Stimulated activated CD4-positive, alpha-beta T cell treated with anti-CD3 and anti-CD28 coated beads, TNF-alpha, amount 100 ng/mL, for 24 hours (primary cell): ENCODE measurements around the gene KRTAP1-5.
"Not testable (repeated sequence)": the region's sequence is repeated elsewhere in the genome, so short reads cannot be mapped to it uniquely, and the experiment has no call there.

Experiments
- DNase-seq, 3 experiments: peaks; one replicate each; pipeline ENCODE4 v3.0.0-alpha.2; 2020; ENCODE audit warnings: low read depth in 3 of 3

KRTAP1-5 gene

GRCh38 chr17:41004397-41004796 is 22.6 kb downstream of the KRTAP1-5 start:
- DNase-seq = no peak

- no peak for DNase-seq
Measured at GRCh38 chr17:41003926-41004325, 23.1 kb downstream of the KRTAP1-5 start.

GRCh38 chr17:41002814-41003213 is 24.2 kb downstream of the KRTAP1-5 start:
- DNase-seq = no peak

GRCh38 chr17:41001795-41002194 is 25.2 kb downstream of the KRTAP1-5 start:
- no peak for DNase-seq

- not testable (repeated sequence) for DNase-seq
Measured at GRCh38 chr17:40999563-40999962, 27.4 kb downstream of the KRTAP1-5 start, which contains the start of gene KRTAP3-2. Gene KRTAP3-2, minus strand, starts transcription at chr17:40999906. Its CDS starts 53 bp downstream, at chr17:40999853.

- no peak for DNase-seq
Measured at GRCh38 chr17:40997361-40997760, 29.6 kb downstream of the KRTAP1-5 start.

- no peak for DNase-seq
Measured at GRCh38 chr17:40996829-40997228, 30.2 kb downstream of the KRTAP1-5 start.

GRCh38 chr17:40995116-40995515 is 31.9 kb downstream of the KRTAP1-5 start:
- no peak for DNase-seq

- no peak for DNase-seq
Measured at GRCh38 chr17:40993839-40994238, 33.2 kb downstream of the KRTAP1-5 start, which contains the start of gene KRTAP3-3. Gene KRTAP3-3, minus strand, starts transcription at chr17:40994164. Its CDS starts 67 bp downstream, at chr17:40994097.

- DNase-seq = no peak
Measured at GRCh38 chr17:40993084-40993483, 33.9 kb downstream of the KRTAP1-5 start.

GRCh38 chr17:40992666-40993065 is 34.3 kb downstream of the KRTAP1-5 start:
- no peak for DNase-seq

GRCh38 chr17:40986920-40987319 is 40.1 kb downstream of the KRTAP1-5 start:
- DNase-seq = no peak

GRCh38 chr17:40984226-40984625 is 42.8 kb downstream of the KRTAP1-5 start, which contains the start of gene KRT40:
Gene KRT40, minus strand, starts transcription at chr17:40984326. Its CDS starts 53 bp downstream, at chr17:40984273.
- no peak for DNase-seq

- DNase-seq = no peak
Measured at GRCh38 chr17:40981115-40981514, 45.9 kb downstream of the KRTAP1-5 start.

GRCh38 chr17:40980596-40980995 is 46.4 kb downstream of the KRTAP1-5 start:
- DNase-seq = no peak

GRCh38 chr17:40980117-40980516 is 46.9 kb downstream of the KRTAP1-5 start:
- no peak for DNase-seq

GRCh38 chr17:40978575-40979151 is 48.3 kb downstream of the KRTAP1-5 start:
- no peak for DNase-seq
